ENCODE data around the gene NSUN4.
"Not testable (repeated sequence)": the region's sequence is repeated elsewhere in the genome, so short reads cannot be mapped to it uniquely, and the experiment has no call there.

NSUN4 gene

DNA sequence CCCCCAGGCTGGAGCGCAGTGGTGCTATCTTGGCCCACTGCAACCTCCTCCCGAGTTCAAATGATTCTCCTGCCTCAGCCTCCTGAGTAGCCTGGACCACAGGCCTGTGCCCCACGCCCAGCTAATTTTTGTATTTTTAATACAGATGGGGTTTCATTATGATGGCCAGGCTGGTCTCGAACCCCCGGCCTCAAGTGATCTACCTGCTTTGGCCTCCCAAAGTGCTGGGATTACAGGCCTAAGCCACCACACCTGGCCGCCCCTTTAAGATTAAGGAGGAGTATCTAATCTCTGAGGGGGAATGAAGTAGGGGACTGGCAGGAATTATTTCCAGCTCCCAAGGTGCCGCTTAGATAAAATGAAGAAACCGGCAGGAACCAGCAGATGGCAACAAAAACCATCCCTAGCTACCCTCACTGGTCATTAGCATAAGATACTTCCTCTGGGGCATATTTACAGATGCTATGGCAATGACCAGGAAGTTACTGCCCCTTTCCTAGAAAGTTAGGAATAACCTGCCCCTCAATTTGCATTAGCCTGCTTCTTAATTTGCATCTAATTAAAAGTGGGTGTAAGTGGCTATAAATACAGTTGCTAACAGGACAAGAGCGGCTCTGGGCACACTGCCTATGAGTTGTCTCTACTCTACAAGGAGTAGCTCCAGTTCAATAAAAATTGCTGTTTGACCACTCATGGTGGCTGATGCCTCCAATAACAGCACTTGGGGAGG lies 7.1 kb upstream of the NSUN4 start:
- H4K20me1 ChIP-seq (ENCODE audit: insufficient read depth, low read length): no peaks in the 10 kb centered on the region
- H3K4me3 ChIP-seq (ENCODE audit: low read depth, low read length, poor library complexity, severe bottlenecking): no peak overlapping the region
- H3K4me2 ChIP-seq (ENCODE audit: low read length): no peak overlapping the region; the same call in 1 of the 2 replicates
- no peaks in the 10 kb centered on the region for H3K36me3 ChIP-seq (ENCODE audit: insufficient read depth, low read length)
- H3K27me3 ChIP-seq (ENCODE audit: insufficient read depth, low read length): no peaks in the 10 kb centered on the region
- no peaks in the 10 kb centered on the region for H3F3A ChIP-seq (ENCODE audit: insufficient read depth, low read length)
- no peaks in the 10 kb centered on the region for H3K9me3 ChIP-seq (ENCODE audit: low read length)
- no peaks in the 10 kb centered on the region for H3K79me2 ChIP-seq (ENCODE audit: insufficient read depth, low read length)
- H2AFZ ChIP-seq (ENCODE audit: low read length): no peak overlapping the region
- H3K9me2 ChIP-seq (ENCODE audit: low read depth, low read length): no peaks in the 10 kb centered on the region
- H3K4me1 ChIP-seq (ENCODE audit: insufficient read depth, low read length, severe bottlenecking): peaks cover 35% of the 10 kb centered on the region
- peak overlapping the region; percentile 83 for H3K27ac ChIP-seq (ENCODE audit: low read depth, low read length, poor library complexity, severe bottlenecking)
- H3K9ac ChIP-seq (ENCODE audit: low read length): no peak overlapping the region
- no peak for TF ChIP-seq EZH2 (IDR thresholded peaks at IDR 0.05; ENCODE audit: borderline replicate concordance, low read length)
- TF ChIP-seq, protein P1, sequence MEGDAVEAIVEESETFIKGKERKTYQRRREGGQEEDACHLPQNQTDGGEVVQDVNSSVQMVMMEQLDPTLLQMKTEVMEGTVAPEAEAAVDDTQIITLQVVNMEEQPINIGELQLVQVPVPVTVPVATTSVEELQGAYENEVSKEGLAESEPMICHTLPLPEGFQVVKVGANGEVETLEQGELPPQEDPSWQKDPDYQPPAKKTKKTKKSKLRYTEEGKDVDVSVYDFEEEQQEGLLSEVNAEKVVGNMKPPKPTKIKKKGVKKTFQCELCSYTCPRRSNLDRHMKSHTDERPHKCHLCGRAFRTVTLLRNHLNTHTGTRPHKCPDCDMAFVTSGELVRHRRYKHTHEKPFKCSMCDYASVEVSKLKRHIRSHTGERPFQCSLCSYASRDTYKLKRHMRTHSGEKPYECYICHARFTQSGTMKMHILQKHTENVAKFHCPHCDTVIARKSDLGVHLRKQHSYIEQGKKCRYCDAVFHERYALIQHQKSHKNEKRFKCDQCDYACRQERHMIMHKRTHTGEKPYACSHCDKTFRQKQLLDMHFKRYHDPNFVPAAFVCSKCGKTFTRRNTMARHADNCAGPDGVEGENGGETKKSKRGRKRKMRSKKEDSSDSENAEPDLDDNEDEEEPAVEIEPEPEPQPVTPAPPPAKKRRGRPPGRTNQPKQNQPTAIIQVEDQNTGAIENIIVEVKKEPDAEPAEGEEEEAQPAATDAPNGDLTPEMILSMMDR (IDR thresholded peaks at IDR 0.05; ENCODE audit: low read length): peak; percentile 56

DNA sequence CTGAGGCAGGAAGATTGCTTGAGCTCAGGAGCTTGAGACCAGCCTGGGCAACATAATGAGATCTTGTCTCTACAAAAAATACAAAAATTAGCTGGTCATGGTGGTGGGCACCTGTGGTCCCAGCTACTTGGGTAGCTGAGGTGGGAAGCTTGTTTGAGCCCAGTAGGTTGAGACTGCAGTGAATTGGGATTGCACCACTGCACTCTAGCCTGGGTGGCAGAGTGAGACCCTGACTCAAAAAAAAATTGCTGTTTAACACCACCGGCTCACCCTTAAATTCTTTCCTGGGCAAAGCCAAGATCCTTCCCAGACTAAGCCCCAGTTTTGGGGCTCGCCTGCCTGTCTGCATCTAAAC lies 6.6 kb upstream of the NSUN4 start:
- no peaks in the 10 kb centered on the region for H3K9me2 ChIP-seq (ENCODE audit: low read depth, low read length)

DNA sequence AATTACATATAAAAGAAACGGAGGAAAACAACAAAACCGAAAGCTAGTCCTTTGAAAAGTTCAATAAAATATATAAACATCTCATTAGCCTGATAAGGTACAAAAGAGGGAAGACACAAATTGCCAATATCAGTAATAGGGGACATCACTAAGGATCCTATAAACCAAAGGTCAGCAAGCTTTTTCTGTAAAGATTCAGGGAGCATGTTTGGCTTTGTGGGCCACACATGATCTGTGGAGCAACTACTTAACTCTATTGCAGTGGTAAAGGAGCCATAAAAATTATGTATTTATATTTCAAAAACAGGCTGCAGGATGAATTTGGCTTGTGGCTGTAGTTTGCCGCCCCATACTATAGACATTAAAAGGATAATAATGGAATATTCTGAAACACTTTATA lies 5.5 kb upstream of the NSUN4 start:
- Histone ChIP-seq H3K4me3 (ENCODE audit: low read depth, low read length, poor library complexity, severe bottlenecking) (no peak overlapping the region), H2AFZ (ENCODE audit: low read length) (no peak overlapping the region), H4K20me1 (ENCODE audit: insufficient read depth, low read length) (no peaks in the 10 kb centered on the region), H3K9ac (ENCODE audit: low read length) (no peak overlapping the region), H3K9me3 (ENCODE audit: low read length) (no peaks in the 10 kb centered on the region), H3K4me2 (ENCODE audit: low read length) (no peak overlapping the region), H3K4me1 (ENCODE audit: insufficient read depth, low read length, severe bottlenecking) (peaks cover 39% of the 10 kb centered on the region), H3K36me3 (ENCODE audit: insufficient read depth, low read length) (no peaks in the 10 kb centered on the region), H3K27ac (ENCODE audit: low read depth, low read length, poor library complexity, severe bottlenecking) (no peak overlapping the region), H3K79me2 (ENCODE audit: insufficient read depth, low read length) (no peaks in the 10 kb centered on the region), H3K27me3 (ENCODE audit: insufficient read depth, low read length) (no peaks in the 10 kb centered on the region), H3F3A (ENCODE audit: insufficient read depth, low read length) (no peaks in the 10 kb centered on the region), H3K9me2 (ENCODE audit: low read depth, low read length) (no peaks in the 10 kb centered on the region)
- TF ChIP-seq, protein P1 (IDR thresholded peaks at IDR 0.05; ENCODE audit: low read length): no peak
- TF ChIP-seq EZH2 (IDR thresholded peaks at IDR 0.05; ENCODE audit: borderline replicate concordance, low read length): no peak

More for the DNA sequence above, 6.6 kb upstream of the NSUN4 start:
- no peaks in the 10 kb centered on the region for H4K20me1 ChIP-seq (ENCODE audit: insufficient read depth, low read length)
- no peaks in the 10 kb centered on the region for H3K9me3 ChIP-seq (ENCODE audit: low read length)
- H3K27me3 ChIP-seq (ENCODE audit: insufficient read depth, low read length): no peaks in the 10 kb centered on the region
- H3K36me3 ChIP-seq (ENCODE audit: insufficient read depth, low read length): no peaks in the 10 kb centered on the region
- no peak overlapping the region for H2AFZ ChIP-seq (ENCODE audit: low read length)
- no peak overlapping the region for H3K4me2 ChIP-seq (ENCODE audit: low read length)
- no peak overlapping the region for H3K27ac ChIP-seq (ENCODE audit: low read depth, low read length, poor library complexity, severe bottlenecking)
- peaks cover 35% of the 10 kb centered on the region for H3K4me1 ChIP-seq (ENCODE audit: insufficient read depth, low read length, severe bottlenecking)
- no peaks in the 10 kb centered on the region for H3K79me2 ChIP-seq (ENCODE audit: insufficient read depth, low read length)
- no peak overlapping the region for H3K9ac ChIP-seq (ENCODE audit: low read length)
- H3K4me3 ChIP-seq (ENCODE audit: low read depth, low read length, poor library complexity, severe bottlenecking): no peak overlapping the region
- no peak for TF ChIP-seq EZH2 (IDR thresholded peaks at IDR 0.05; ENCODE audit: borderline replicate concordance, low read length)
- TF ChIP-seq, protein P1 (IDR thresholded peaks at IDR 0.05; ENCODE audit: low read length): no peak
- no peaks in the 10 kb centered on the region for H3F3A ChIP-seq (ENCODE audit: insufficient read depth, low read length)

DNA sequence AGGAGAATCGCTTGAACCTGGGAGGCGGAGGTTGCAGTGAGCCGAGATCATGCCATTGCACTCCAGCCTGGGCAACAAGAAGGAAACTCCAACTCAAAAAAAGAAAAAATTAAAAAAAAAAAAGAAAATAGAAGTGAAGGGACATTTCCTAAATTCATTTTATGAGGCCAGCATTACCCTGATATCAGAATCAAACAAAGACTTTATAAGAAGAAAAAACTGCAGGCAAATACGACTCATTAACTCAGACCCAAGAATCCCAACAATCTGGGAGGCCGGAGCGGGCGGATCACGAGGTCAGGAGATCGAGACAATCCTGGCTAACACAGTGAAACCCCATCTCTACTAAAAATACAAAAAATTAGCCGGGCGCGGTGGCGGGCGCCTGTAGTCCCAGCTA lies 3.2 kb upstream of the NSUN4 start:
- not testable (repeated sequence) for H4K20me1 ChIP-seq (ENCODE audit: insufficient read depth, low read length); H3K27me3 ChIP-seq (ENCODE audit: insufficient read depth, low read length); H3K9me3 ChIP-seq (ENCODE audit: low read length); H3K79me2 ChIP-seq (ENCODE audit: insufficient read depth, low read length); H3K9ac ChIP-seq (ENCODE audit: low read length); H3K4me3 ChIP-seq (ENCODE audit: low read depth, low read length, poor library complexity, severe bottlenecking); H3K4me2 ChIP-seq (ENCODE audit: low read length); H3F3A ChIP-seq (ENCODE audit: insufficient read depth, low read length); H2AFZ ChIP-seq (ENCODE audit: low read length); H3K9me2 ChIP-seq (ENCODE audit: low read depth, low read length); H3K36me3 ChIP-seq (ENCODE audit: insufficient read depth, low read length); H3K27ac ChIP-seq (ENCODE audit: low read depth, low read length, poor library complexity, severe bottlenecking)
- H3K4me1 ChIP-seq (ENCODE audit: insufficient read depth, low read length, severe bottlenecking): peaks cover 36% of the 10 kb centered on the region

All from OCI-LY1 (cell line).